ENCODE measurements around the gene PRDX3. TPM values are rescaled to one million over a fixed set of nuclear protein-coding genes. Genes with fewer than 3 reads are reported as not detected.

Gene PRDX3
- total RNA-seq: 100 to 1,000 TPM; 155 to 182 (median 167) TPM

DNA sequence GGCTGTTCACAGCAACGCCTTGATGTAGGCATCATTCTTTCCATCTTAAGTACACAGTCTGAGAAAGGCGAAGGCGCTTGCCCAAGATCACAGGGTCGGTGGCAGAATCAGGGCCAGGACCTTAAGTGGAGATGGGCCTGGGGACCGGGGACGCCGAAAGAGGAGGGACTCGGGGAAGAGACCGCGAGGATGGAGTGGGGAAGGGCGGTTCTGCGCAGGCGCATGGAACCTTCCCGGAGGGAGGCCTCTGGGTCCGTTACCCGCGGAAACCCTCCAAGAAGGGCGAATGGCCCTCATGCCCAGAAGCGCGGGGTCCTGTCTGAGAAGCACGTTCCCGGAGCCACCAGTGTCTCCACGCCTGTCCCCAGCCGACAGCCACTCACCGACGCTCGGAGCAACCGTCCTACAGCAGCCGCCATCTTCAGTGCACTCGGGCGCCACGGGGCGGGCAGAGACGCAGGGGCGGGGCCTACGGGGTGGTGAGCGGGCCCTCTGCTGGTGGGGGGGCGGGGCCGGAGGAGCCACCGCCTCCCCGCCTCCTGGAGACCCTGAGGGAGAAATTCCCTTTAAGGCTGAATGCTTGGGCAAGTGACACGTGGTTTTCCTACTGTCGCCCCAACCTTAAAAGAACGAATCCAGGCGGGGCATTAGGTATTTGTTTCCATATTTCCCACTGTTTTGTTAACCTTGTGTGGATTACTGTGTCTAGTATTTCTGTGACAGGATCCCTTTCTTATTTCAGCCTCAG lies at the start of gene PRDX3:
Gene PRDX3, minus strand, starts transcription at position 441 of the 748 bp plus-strand sequence. Its CDS starts 22 bp downstream, at position 419.
- Mint-ChIP-seq H3K4me1 (ENCODE audit: low read depth) (peaks cover 38% of the 10 kb centered on the region), H3K36me3 (ENCODE audit: insufficient read depth) (peaks cover 16% of the 10 kb centered on the region), H3K27me3 (ENCODE audit: low read depth) (no peaks in the 10 kb centered on the region), H3K4me3 (peak within 1 kb of the TSS; percentile 97), H3K9me3 (no peaks in the 10 kb centered on the region)
- ATAC-seq (peak; percentile 96 to 97), DNase-seq (peak; percentile 92)

DNA sequence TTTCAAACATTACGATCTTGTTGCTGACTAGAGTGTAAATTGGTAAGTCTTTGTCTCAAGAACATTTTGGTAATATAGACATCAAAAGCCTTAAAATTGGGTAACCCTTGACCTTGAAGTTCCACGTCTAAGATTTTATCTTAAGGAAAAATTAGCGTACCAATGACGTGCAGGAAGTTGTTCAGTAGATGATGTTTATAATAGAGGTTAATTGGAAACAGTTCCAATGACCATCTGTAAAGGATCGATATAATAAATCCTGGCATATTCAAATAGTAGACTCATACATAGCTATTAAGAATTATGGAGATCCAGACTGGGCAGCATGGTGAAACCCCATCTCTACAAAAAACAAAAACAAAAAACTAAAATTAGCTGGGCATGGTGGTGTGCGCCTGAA lies 49.2 kb upstream of the PRDX3 start:
- ATAC-seq (no peak), DNase-seq (no peak)
- H3K4me3 Mint-ChIP-seq: no peak overlapping the region
- H3K9me3 Mint-ChIP-seq: peaks cover 8% of the 10 kb centered on the region
- no peaks in the 10 kb centered on the region for H3K27me3 Mint-ChIP-seq (ENCODE audit: low read depth)
- peaks cover 12% of the 10 kb centered on the region for H3K36me3 Mint-ChIP-seq (ENCODE audit: insufficient read depth)
- peaks cover 32% of the 10 kb centered on the region for H3K4me1 Mint-ChIP-seq (ENCODE audit: low read depth)

DNA sequence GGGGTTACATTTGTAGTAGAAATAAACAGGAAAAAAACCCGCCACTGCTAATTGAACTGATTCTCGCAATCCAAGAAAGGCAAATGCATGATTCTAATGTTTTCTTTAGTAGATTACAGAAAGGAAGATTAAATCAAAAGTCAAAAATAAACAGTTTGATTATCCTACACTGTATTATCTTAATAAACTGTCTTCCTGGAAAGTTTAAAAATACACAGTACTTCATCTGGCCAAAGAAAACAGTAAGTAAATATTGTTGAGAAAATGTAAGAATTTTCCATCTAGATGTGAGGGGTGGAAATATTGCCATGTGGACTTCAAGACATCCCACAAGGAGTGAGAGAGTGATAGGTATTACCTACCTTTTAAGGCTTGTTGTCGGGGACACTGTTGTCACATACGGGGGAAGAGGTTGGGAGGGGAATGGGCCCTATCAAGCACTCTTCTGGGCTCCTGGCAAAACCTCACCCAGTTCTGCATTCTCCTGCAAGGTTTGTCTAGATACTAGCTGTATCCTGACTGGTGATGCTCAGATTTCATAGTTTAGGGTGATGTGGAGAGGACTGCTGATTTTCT lies 46.6 kb upstream of the PRDX3 start:
- no peaks in the 10 kb centered on the region for H3K9me3 Mint-ChIP-seq
- H3K27me3 Mint-ChIP-seq (ENCODE audit: low read depth): no peaks in the 10 kb centered on the region
- H3K4me3 Mint-ChIP-seq: no peak overlapping the region
- no peak for DNase-seq
- peaks cover 30% of the 10 kb centered on the region for H3K4me1 Mint-ChIP-seq (ENCODE audit: low read depth)
- ATAC-seq: no peak
- peaks cover 6% of the 10 kb centered on the region for H3K36me3 Mint-ChIP-seq (ENCODE audit: insufficient read depth)

DNA sequence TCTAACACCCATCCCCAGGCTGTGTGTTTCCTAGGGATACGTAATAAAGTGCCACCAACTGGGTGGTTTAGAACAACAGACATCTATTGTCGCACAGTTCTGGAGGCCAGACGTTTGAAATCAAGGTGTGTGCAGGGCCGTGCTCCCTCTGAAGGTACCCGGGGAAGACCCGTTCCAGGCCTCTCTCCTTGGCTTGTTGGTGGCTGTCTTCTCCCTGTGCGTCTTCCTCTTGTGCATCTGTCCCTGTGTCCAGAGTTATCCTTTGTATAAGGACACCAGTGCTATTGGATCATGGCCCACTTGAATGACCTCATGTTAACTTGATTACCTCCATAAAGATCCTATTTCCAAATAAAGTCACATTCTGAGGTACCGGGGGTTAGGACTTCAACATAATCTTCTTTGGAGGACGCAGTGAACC lies 44.4 kb upstream of the PRDX3 start:
- Mint-ChIP-seq H3K4me1 (ENCODE audit: low read depth) (peaks cover 31% of the 10 kb centered on the region), H3K27me3 (ENCODE audit: low read depth) (no peaks in the 10 kb centered on the region), H3K4me3 (no peak overlapping the region), H3K9me3 (no peaks in the 10 kb centered on the region), H3K36me3 (ENCODE audit: insufficient read depth) (no peaks in the 10 kb centered on the region)
- ATAC-seq (no peak), DNase-seq (no peak)

DNA sequence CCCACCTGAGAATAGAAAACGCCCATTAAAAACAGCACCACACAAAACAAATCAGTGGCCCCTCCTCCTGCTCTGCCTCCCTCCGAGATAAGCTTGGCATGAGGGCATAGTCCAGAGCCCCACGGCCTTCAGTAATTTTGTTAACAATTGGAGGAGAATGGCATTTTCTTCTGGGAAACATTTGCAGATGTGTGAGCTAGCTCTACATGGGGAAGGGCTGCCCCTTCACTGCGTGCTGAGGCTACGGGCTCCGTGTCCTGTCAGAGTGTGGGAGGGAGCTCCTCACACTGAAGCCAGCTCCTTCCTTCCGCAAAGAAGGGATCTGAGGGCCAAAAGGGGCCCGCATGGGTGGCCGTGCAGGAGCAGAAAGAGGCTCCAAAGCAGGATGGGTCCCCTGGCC lies 43.9 kb upstream of the PRDX3 start:
- H3K9me3 Mint-ChIP-seq: no peaks in the 10 kb centered on the region
- peaks cover 31% of the 10 kb centered on the region for H3K4me1 Mint-ChIP-seq (ENCODE audit: low read depth)
- H3K27me3 Mint-ChIP-seq (ENCODE audit: low read depth): no peaks in the 10 kb centered on the region
- H3K36me3 Mint-ChIP-seq (ENCODE audit: insufficient read depth): no peaks in the 10 kb centered on the region
- no peak for DNase-seq
- no peak overlapping the region for H3K4me3 Mint-ChIP-seq
- no peak for ATAC-seq

DNA sequence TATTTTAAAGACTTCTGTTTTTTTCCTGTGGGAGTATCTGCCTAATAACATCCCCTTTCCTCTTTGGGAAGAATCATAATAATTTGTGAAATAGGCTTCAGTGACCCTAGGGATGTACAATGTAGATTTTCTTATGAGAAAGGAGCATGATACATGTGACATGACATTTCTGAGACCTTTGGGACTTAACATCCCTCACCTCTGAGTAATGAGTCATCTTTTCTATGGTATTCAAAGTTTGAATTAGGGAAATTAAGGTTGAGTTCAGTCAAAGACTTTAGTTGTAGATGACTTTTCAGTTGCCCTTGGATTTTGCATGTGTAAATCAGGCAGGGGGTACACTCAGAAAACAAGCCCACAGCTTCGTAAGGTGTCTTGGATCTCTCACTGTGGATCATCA lies 43.1 kb upstream of the PRDX3 start:
- Mint-ChIP-seq H3K4me1 (ENCODE audit: low read depth) (peaks cover 34% of the 10 kb centered on the region), H3K27me3 (ENCODE audit: low read depth) (no peaks in the 10 kb centered on the region), H3K4me3 (no peak overlapping the region), H3K9me3 (no peaks in the 10 kb centered on the region), H3K36me3 (ENCODE audit: insufficient read depth) (no peaks in the 10 kb centered on the region)
- DNase-seq (no peak), ATAC-seq (peak; percentile 86 to 89)

DNA sequence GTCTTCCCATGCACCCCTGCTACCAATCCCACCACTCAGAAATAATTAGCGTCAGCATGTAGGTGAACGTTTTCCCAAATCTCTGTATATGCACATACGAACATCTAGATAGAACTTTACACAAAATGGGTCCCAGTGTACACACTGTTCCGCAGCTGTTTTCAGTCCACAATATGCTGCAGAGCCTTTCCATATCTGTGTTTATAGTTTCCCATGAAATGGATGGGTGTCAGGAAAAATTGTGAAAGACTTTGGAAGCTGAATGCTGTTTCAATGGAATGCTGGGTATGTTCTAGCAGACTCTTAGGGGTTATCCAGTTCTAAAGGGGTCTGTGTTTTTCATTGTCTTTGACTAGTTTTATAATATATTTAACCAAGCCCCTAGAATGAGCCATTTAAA lies 42.6 kb upstream of the PRDX3 start:
- peaks cover 34% of the 10 kb centered on the region for H3K4me1 Mint-ChIP-seq (ENCODE audit: low read depth)
- no peak for DNase-seq
- no peaks in the 10 kb centered on the region for H3K9me3 Mint-ChIP-seq
- no peaks in the 10 kb centered on the region for H3K27me3 Mint-ChIP-seq (ENCODE audit: low read depth)
- no peak for ATAC-seq
- H3K36me3 Mint-ChIP-seq (ENCODE audit: insufficient read depth): no peaks in the 10 kb centered on the region
- no peak overlapping the region for H3K4me3 Mint-ChIP-seq

DNA sequence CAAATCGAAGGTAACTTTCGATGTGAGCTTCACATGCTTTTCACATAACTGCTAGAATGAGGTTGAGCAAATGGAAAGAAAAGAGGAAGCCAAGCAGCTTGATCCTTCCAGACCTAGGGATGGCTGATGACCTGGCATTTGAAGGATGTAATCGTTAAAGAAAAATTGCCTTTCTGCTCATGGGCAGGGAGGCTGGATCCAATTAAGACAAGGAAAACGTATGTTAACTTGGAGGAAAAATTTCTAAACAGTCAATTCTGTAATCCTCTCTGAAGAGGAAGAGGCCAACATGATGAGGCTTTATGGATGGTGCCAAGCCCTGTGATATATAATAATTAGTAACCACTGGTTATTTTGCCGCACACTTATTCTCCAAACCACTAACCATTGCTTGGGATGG lies 41.3 kb upstream of the PRDX3 start:
- H3K36me3 Mint-ChIP-seq (ENCODE audit: insufficient read depth): no peaks in the 10 kb centered on the region
- H3K4me1 Mint-ChIP-seq (ENCODE audit: low read depth): peaks cover 39% of the 10 kb centered on the region
- H3K9me3 Mint-ChIP-seq: no peaks in the 10 kb centered on the region
- H3K4me3 Mint-ChIP-seq: no peak overlapping the region
- no peaks in the 10 kb centered on the region for H3K27me3 Mint-ChIP-seq (ENCODE audit: low read depth)
- no peak for DNase-seq
- no peak for ATAC-seq

DNA sequence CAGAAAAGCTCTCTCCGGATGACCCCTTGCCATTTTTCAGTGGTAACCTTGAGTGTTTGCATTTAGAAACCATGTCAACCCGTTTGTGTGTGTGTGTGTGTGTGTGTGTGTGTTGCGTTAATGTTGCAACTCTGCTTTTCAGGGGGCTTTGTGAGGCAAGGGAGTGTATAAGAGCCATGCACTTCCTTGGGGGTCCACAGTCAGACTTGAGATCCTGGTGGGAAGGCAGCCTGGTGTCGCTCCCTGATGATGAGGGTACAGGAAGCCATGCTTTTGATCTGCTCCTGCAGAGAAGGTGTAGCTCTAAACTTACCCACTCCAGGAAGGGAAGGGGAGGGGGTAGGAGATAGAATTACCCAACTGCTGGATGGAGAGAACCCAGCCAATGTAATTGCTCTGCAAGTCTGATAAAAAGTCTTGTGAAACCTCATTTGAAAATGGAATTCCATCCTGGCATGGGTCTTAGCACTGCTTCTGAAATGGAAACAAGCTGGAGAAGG lies 39.4 kb upstream of the PRDX3 start:
- DNase-seq: no peak

DNA sequence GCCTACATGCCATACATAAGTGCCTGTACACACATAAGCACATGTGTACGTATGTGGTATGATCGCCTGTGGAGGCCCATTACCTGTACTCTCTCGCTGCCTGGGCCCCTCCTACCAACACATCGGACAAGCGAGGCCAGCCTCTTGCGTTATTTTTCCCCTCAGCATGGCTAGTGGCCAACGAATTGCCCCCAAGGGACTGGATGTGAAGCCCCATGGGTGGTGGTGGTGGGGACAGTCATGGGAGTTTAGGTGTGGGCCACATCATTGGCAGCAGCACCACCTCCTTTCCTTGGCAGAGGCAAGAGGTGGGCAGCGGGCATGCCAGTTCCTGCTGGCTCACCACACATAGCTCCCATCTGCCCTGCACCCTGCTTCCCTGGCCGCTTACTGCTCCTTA lies 38.8 kb upstream of the PRDX3 start:
- DNase-seq (no peak), ATAC-seq (no peak)
- peaks cover 4% of the 10 kb centered on the region for H3K36me3 Mint-ChIP-seq (ENCODE audit: insufficient read depth)
- H3K9me3 Mint-ChIP-seq: no peaks in the 10 kb centered on the region
- no peaks in the 10 kb centered on the region for H3K27me3 Mint-ChIP-seq (ENCODE audit: low read depth)
- H3K4me1 Mint-ChIP-seq (ENCODE audit: low read depth): peaks cover 55% of the 10 kb centered on the region
- no peak overlapping the region for H3K4me3 Mint-ChIP-seq

More for the DNA sequence above, 39.4 kb upstream of the PRDX3 start:
- Mint-ChIP-seq H3K4me1 (ENCODE audit: low read depth) (peaks cover 51% of the 10 kb centered on the region), H3K9me3 (no peaks in the 10 kb centered on the region), H3K36me3 (ENCODE audit: insufficient read depth) (no peaks in the 10 kb centered on the region), H3K4me3 (no peak overlapping the region), H3K27me3 (ENCODE audit: low read depth) (no peaks in the 10 kb centered on the region)
- ATAC-seq: no peak

DNA sequence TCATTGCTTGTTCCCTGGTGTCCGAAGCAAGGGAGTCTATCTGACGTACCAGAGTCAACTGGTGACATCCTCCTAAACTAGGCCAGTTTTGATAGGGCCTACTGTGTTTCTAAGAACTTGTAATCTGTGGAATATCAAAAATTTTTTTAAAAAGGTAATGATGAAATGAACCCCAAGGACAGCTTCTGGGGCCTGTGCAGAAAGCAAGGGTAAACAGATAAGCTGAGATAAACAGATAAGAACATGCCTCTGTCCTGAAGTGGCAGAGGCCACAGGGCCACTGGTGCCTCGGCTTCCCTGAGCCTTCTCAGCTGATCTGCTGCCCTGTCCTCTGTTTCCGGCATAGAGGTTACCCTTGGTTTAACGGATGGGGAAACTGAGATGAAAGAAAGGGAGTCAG lies 37.5 kb upstream of the PRDX3 start:
- ATAC-seq: no peak
- Mint-ChIP-seq H3K9me3 (no peaks in the 10 kb centered on the region), H3K36me3 (ENCODE audit: insufficient read depth) (peaks cover 4% of the 10 kb centered on the region), H3K4me3 (no peak overlapping the region), H3K4me1 (ENCODE audit: low read depth) (peaks cover 55% of the 10 kb centered on the region), H3K27me3 (ENCODE audit: low read depth) (no peaks in the 10 kb centered on the region)
- DNase-seq: no peak

DNA sequence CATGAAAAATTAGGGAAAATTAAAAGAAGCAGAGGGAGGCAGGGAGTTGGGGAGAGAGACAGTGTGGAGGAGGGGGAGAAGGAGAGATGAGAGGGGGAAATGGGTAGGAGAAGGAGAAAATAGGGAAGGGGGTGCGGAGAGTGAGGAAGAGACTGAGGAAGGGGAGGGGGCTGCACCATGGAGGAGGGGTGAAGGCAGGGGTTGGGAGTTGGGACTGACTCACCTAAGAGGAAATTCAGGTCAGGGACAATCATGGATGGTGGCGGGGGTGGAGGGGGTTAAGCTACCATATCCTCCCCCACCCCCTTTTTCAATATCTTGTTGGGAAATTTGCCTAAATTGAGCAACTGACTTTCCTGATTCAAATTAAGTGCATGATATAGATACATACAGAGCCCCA lies 36.8 kb upstream of the PRDX3 start:
- no peak for DNase-seq
- Mint-ChIP-seq H3K27me3 (ENCODE audit: low read depth) (no peaks in the 10 kb centered on the region), H3K4me3 (no peak overlapping the region), H3K9me3 (no peaks in the 10 kb centered on the region), H3K36me3 (ENCODE audit: insufficient read depth) (peaks cover 4% of the 10 kb centered on the region), H3K4me1 (ENCODE audit: low read depth) (peaks cover 60% of the 10 kb centered on the region)
- no peak for ATAC-seq

DNA sequence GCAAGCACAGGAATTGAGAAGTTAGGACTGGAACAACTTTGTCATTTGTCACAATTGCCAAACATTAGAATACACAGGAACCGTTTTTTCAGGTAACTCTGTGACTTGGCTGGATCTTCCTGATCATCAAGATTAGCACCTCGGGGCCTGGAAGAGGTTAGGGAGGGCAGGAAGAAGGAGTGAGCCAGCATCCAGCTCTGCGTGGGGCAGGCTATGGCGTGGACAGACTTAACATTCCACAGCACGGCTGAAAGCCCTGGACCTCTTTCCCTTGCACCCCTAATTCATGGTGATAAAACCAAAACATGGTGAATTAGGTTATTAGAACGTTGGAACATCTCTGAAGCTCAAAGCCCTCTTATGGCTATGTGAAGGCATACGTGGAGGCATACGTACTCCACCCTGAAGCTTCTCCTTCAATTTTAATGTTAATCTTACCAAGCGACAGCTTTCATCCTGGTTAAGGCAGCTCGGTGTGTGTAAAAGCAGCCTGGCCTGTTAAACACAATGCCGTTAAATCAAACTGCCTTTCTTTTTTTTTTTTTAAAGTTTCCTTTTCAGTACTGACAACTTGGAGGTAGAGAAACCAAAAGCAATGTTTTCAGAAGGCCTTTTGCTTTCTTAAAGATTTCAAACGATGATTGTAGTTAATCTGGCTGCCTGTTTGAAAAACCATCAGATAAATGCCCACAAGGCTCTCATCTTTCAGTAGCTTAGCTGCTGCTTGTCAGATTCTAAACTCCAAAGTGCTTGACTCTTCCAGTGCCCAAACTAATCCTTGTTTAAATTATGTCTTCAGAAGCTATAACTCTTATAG lies 33.2 kb upstream of the PRDX3 start:
- ATAC-seq (no peak), DNase-seq (no peak)
- no peaks in the 10 kb centered on the region for H3K9me3 Mint-ChIP-seq
- peaks cover 4% of the 10 kb centered on the region for H3K36me3 Mint-ChIP-seq (ENCODE audit: insufficient read depth)
- peaks cover 68% of the 10 kb centered on the region for H3K4me1 Mint-ChIP-seq (ENCODE audit: low read depth)
- no peaks in the 10 kb centered on the region for H3K27me3 Mint-ChIP-seq (ENCODE audit: low read depth)
- H3K4me3 Mint-ChIP-seq: peak overlapping the region; percentile 67

DNA sequence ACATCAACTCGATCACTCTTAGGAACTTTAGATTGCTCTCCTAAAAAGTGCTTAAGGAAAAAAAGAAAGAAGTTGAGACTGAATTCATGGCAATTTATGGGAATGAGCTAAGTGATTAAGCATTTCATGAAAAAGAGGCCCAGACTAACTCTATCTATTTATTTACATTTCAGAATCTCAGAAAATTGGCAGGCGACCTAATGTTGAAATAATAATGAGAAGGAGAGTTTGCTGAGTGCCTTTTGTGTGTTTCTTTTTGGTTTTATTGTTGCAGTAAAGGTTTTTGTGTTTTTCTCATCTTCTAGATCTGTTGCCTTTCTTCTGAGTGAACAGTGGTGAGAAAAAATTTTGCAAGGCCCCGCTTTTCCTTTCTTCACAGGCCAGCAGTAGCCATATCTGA lies 32.6 kb upstream of the PRDX3 start:
- H3K36me3 Mint-ChIP-seq (ENCODE audit: insufficient read depth): peaks cover 4% of the 10 kb centered on the region
- peaks cover 70% of the 10 kb centered on the region for H3K4me1 Mint-ChIP-seq (ENCODE audit: low read depth)
- no peak for ATAC-seq
- no peaks in the 10 kb centered on the region for H3K27me3 Mint-ChIP-seq (ENCODE audit: low read depth)
- DNase-seq: no peak
- no peaks in the 10 kb centered on the region for H3K9me3 Mint-ChIP-seq
- H3K4me3 Mint-ChIP-seq: peak overlapping the region; percentile 67
